Transverse colon (tissue), 4 donors: ENCODE data around the gene MAP4K3. TPM values are rescaled to one million over a fixed set of nuclear protein-coding genes. Genes with fewer than 3 reads are reported as not detected.
"Not testable (repeated sequence)": the region's sequence is repeated elsewhere in the genome, so short reads cannot be mapped to it uniquely, and the experiment has no call there.

ENCODE experiments used
- DNase-seq: peaks from one replicate; pipeline ENCODE4 v3.0.0-alpha.2; 2019
- H3K27ac ChIP-seq, 4 donors: fragments of 200-600 bp; sonication (generic); 2 replicates each; pipeline ENCODE4 v1.5.1; 2016 to 2018; ENCODE audit warnings: inconsistent platforms in 4 of 4
- H3K27me3 ChIP-seq: fragments of 200-600 bp; sonication (generic); 2 replicates; pipeline ENCODE4 v1.5.1; 2017; ENCODE audit warnings: inconsistent platforms
- H3K36me3 ChIP-seq, 4 donors: fragments of 200-600 bp; sonication (generic); 2 replicates each; pipeline ENCODE4 v1.5.1; 2017 to 2019; ENCODE audit warnings: inconsistent platforms in 4 of 4
- H3K4me1 ChIP-seq, 4 donors: fragments of 200-600 bp; sonication (generic); 2 replicates each; pipeline ENCODE4 v1.5.1; 2017 to 2020; ENCODE audit warnings: inconsistent platforms in 4 of 4
- H3K4me3 ChIP-seq, 4 donors: fragments of 200-600 bp; sonication (generic); 1 replicate in 1 of 4; 2 replicates in 3 of 4; pipeline versions ENCODE4 v1.5.1 to v1.6.1; 2017 to 2019; ENCODE audit warnings: inconsistent platforms in 4 of 4
- H3K9me3 ChIP-seq, 2 donors: fragments of 200-600 bp; sonication (generic); 2 replicates each; pipeline ENCODE4 v1.5.1; 2017 to 2019; ENCODE audit warnings: inconsistent platforms in 2 of 2
- CTCF ChIP-seq, 5 experiments: fragments of 200-600 bp in 3 of 5; fragments of 450-650 bp in 2 of 5; sonication (generic) in 3 of 5; IDR thresholded peaks; 1 replicate in 2 of 5; 2 replicates in 3 of 5; pipeline ENCODE4 v1.5.1; 2016 to 2017; ENCODE audit warnings: antibody characterized with exemption in 5 of 5, inconsistent platforms in 3 of 5, mild to moderate bottlenecking in 2 of 5, moderate library complexity in 1 of 5
- EP300 ChIP-seq: sonication (generic); formaldehyde crosslinking; IDR thresholded peaks from one replicate; pipeline ENCODE4 v1.6.1; 2017; ENCODE audit warnings: antibody characterized with exemption, low read depth
- POLR2A ChIP-seq: fragments of 450-650 bp; IDR thresholded peaks from one replicate; pipeline ENCODE4 v1.6.1; 2016; ENCODE audit warnings: antibody characterized with exemption, mild to moderate bottlenecking, moderate library complexity
- POLR2AphosphoS5 ChIP-seq, 3 donors: sonication (generic); formaldehyde crosslinking; IDR thresholded peaks; one replicate each; pipeline ENCODE4 v1.6.1; 2016; ENCODE audit warnings: antibody characterized with exemption in 3 of 3
- WGBS, 2 donors: methylation state at CpG; one replicate each; pipeline ENCODE4 v1.1.5; 2018; ENCODE audit warnings: low coverage in 1 of 2; 5-methylcytosine and 5-hydroxymethylcytosine counted together
- in situ Hi-C, 4 donors: fragments of 200-750 bp; cut with MboI; loops; one replicate each; pipeline versions ENCODE4 v1.15.0 to v1.15.1; 2017; ENCODE audit warnings: low sequenced_read_pairs in 3 of 4, low pct_ligation_motif_present in 1 of 4, low pct_unique_long_range_greater_than_20kb in 1 of 4
- intact Hi-C: fragments of 100-400 bp; cut with DNase I; formaldehyde crosslinking; loops from one replicate; pipeline ENCODE4 v1.15.1; 2023; ENCODE audit warnings: low total_unique reads
- total RNA-seq, 4 donors: library from RNA; depleted of rRNA; stranded (reverse); fragments of >200 nt; gene quantifications; one replicate each; pipeline ENCODE4 v1.1.0, GENCODE V29; 2016

The MAP4K3 gene
- total RNA-seq, 4 donors from 2014 or later = 42.6 to 131 (median 91.8) TPM

- Histone ChIP-seq H3K4me3 (no peak overlapping the region), H3K36me3 (no peaks in the 10 kb centered on the region), H3K27me3 (no peaks in the 10 kb centered on the region), H3K4me1 (peaks cover 0 to 45% (median 8%) of the 10 kb centered on the region in 4 donors), H3K27ac (no peak overlapping the region), H3K9me3 (no peaks in the 10 kb centered on the region)
- intact Hi-C loops (no loop called here), in situ Hi-C loops (no loop called here)
- no peak for DNase-seq
- WGBS, 2 donors = 42 to 47% methylated on average over 2 of the region's 2 CpGs
- TF ChIP-seq POLR2AphosphoS5 (IDR thresholded peaks at IDR 0.05) = no peak
- no peak for TF ChIP-seq CTCF (IDR thresholded peaks at IDR 0.05)
- no peak for TF ChIP-seq EP300
- TF ChIP-seq POLR2A = no peak
Observed at GRCh38 chr2:39392672-39393071, 44.4 kb downstream of the MAP4K3 start.

DNA sequence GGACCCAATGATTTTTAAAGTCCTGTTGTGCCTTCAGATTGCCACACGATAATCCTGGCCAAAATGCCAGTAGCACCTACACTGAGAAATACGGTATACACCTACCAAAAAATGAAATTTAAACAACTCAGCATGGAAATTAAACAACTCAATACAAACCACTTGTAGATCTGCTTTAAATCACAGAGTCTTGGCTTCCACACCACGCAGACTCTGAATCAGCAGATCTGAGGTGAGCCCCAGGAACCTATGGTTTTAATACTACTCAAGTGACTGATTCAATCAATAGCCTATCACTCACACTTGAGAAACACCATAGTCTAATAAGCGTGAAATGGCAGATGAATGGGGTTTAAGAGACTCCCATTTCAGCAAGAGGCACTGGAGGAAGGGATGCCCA lies 46.9 kb downstream of the MAP4K3 start:
- Histone ChIP-seq H3K4me3 (no peak overlapping the region), H3K27ac (no peak overlapping the region), H3K9me3 (no peaks in the 10 kb centered on the region), H3K27me3 (no peaks in the 10 kb centered on the region), H3K4me1 (peaks cover 0 to 32% (median 4%) of the 10 kb centered on the region in 4 donors), H3K36me3 (no peaks in the 10 kb centered on the region)
- 64 to 89% methylated on average over 4 of the region's 4 CpGs for WGBS, 2 donors
- in situ Hi-C loops (no loop called here), intact Hi-C loops (no loop called here)
- TF ChIP-seq POLR2A = no peak
- peak in 1 of 3 donors; percentile 4 for TF ChIP-seq POLR2AphosphoS5 (IDR thresholded peaks at IDR 0.05)
- no peak for DNase-seq

GRCh38 chr2:39386064-39386463 lies 51.0 kb downstream of the MAP4K3 start:
- H3K9me3 ChIP-seq = no peaks in the 10 kb centered on the region
- no peak overlapping the region for H3K4me3 ChIP-seq
- no peaks in the 10 kb centered on the region for H3K27me3 ChIP-seq
- H3K4me1 ChIP-seq = peaks cover 0 to 26% (median 6%) of the 10 kb centered on the region in 4 donors
- no peak for DNase-seq
- TF ChIP-seq POLR2A = no peak
- TF ChIP-seq POLR2AphosphoS5 (IDR thresholded peaks at IDR 0.05) = no peak
- no peak for TF ChIP-seq EP300
- no peak for TF ChIP-seq CTCF (IDR thresholded peaks at IDR 0.05)
- in situ Hi-C loops = no loop called here
- H3K36me3 ChIP-seq = no peaks in the 10 kb centered on the region
- no peak overlapping the region for H3K27ac ChIP-seq
- intact Hi-C loops = loop anchor here (10.0 kb wide), 2 partner anchors 49 to 129 kb away; partner anchors contain the start of gene MAP4K3

DNA sequence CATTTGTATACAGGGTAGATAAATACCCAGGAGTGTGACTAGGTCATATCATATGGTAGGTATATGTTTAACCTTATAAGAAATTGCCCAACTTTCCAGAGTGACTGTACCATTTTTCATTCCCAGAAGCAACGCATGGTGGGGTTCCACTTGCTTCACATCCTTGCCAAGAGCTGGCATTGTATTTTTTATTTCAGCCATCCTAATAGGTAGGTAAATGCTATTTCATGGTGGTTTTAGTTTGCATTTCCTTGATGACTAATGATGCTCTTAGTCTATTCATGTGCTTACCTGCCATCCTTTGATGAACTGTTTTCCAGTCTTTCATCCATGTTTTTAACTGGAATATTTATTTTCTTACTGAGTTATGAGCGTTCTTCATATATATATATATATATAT lies 51.9 kb downstream of the MAP4K3 start:
- peaks cover under 1 to 23% (median 14%) of the 10 kb centered on the region in 4 donors for H3K4me1 ChIP-seq
- no peaks in the 10 kb centered on the region for H3K9me3 ChIP-seq
- DNase-seq = no peak
- 93 to 100% methylated on average over 2 of the region's 2 CpGs for WGBS, 2 donors
- no peak overlapping the region for H3K4me3 ChIP-seq
- in situ Hi-C loops = no loop called here
- no peak overlapping the region for H3K27ac ChIP-seq
- intact Hi-C loops = loop anchor here (10.0 kb wide), 2 partner anchors 50 to 130 kb away; partner anchors contain the start of gene MAP4K3
- no peak for TF ChIP-seq EP300
- TF ChIP-seq POLR2A = no peak
- no peak for TF ChIP-seq POLR2AphosphoS5 (IDR thresholded peaks at IDR 0.05)
- TF ChIP-seq CTCF (IDR thresholded peaks at IDR 0.05) = no peak
- no peaks in the 10 kb centered on the region for H3K36me3 ChIP-seq
- no peaks in the 10 kb centered on the region for H3K27me3 ChIP-seq

- intact Hi-C loops = loop anchor here (10.0 kb wide), 2 partner anchors 51 to 131 kb away; partner anchors contain the start of gene MAP4K3
- in situ Hi-C loops, H3K36me3 ChIP-seq, H3K27ac ChIP-seq, H3K27me3 ChIP-seq, H3K9me3 ChIP-seq, H3K4me3 ChIP-seq, DNase-seq: not testable (repeated sequence)
- WGBS, 2 donors = 96 to 100% methylated on average over 1 to 11 of the region's 11 CpGs
- peaks cover 10 to 31% (median 20%) of the 10 kb centered on the region in 4 donors for H3K4me1 ChIP-seq
Observed at GRCh38 chr2:39384071-39384470, 53.0 kb downstream of the MAP4K3 start.
